ENCODE results near the gene SLC34A1.

GRCh38 chr5:177443144-177443983, 59.1 kb downstream of the SLC34A1 start:
- TF ChIP-seq CTCF (IDR thresholded peaks at IDR 0.05) (no peak), EP300 (IDR thresholded peaks at IDR 0.05) (no peak), POLR2A (IDR thresholded peaks at IDR 0.05) (no peak)
